ENCODE results near the gene PLXNB2.

PLXNB2 gene

GRCh38 chr22:50278956-50279619 is 28.4 kb downstream of the PLXNB2 start:
- ChIA-PET CTCF (interaction anchor here (0.5 to 1.6 kb wide), 2 partner anchors 47 to 468 kb away, joined by 3 to 8 read pairs; no protein-coding TSS in a partner anchor), POLR2A (interaction anchor here (0.9 to 1.0 kb wide), 2 partner anchors 27 to 29 kb away, joined by 3 to 4 read pairs; no protein-coding TSS in a partner anchor)
- Histone ChIP-seq H3K4me1 (ENCODE audit: control insufficient read depth, insufficient read depth, low read length) (no peaks in the 10 kb centered on the region), H3K9me3 (ENCODE audit: control insufficient read depth, insufficient read depth, low read depth, low read length) (no peaks in the 10 kb centered on the region), H3K27ac (ENCODE audit: extremely low read depth, low read depth, low read length) (no peak overlapping the region), H3K4me3 (ENCODE audit: low read depth, low read length) (no peak overlapping the region), H3K36me3 (ENCODE audit: control insufficient read depth in 2 of 2, insufficient read depth in 1 of 2, low read length in 2 of 2) (peaks cover 0 to 94% of the 10 kb centered on the region in 2 experiments; a peak in 2 of 3 replicates)
- TF ChIP-seq REPIN1 (tag by site-specific recombination; IDR thresholded peaks at IDR 0.05; ENCODE audit: low read depth) (no peak), ZNF692 (tag by site-specific recombination; IDR thresholded peaks at IDR 0.05) (peak; percentile 60), ZFHX2 (tag by site-specific recombination; conservative IDR thresholded peaks at IDR 0.05) (no peak), ZNF645 (tag by site-specific recombination; IDR thresholded peaks at IDR 0.05) (no peak), ZNF10 (tag by site-specific recombination; IDR thresholded peaks at IDR 0.05) (no peak), ZNF560 (tag by site-specific recombination; IDR thresholded peaks at IDR 0.05; ENCODE audit: borderline replicate concordance) (no peak), ZNF280D (tag by site-specific recombination; IDR thresholded peaks at IDR 0.05) (no peak), BCL11A (tag by site-specific recombination; IDR thresholded peaks at IDR 0.05; ENCODE audit: low read depth) (no peak), ZNF354C (tag by site-specific recombination; IDR thresholded peaks at IDR 0.05; ENCODE audit: borderline replicate concordance, low read depth) (no peak), ZFP69B (tag by site-specific recombination; IDR thresholded peaks at IDR 0.05) (peak; percentile 67; the same call in 1 of the 2 replicates), ZNF600 (tag by site-specific recombination; IDR thresholded peaks at IDR 0.05) (peak; percentile 51), PRDM4 (tag by site-specific recombination; IDR thresholded peaks at IDR 0.05) (no peak), TCF7L2 (IDR thresholded peaks at IDR 0.05; ENCODE audit: borderline replicate concordance, low read depth, low read length) (no peak)

- CTCF ChIA-PET, result interaction anchor here (0.6 to 1.6 kb wide), 2 partner anchors 39 to 48 kb away, joined by 4 to 8 read pairs; no protein-coding TSS in a partner anchor
- POLR2A ChIA-PET, result no interaction called here
- H3K9me3 ChIP-seq (ENCODE audit: control insufficient read depth, insufficient read depth, low read depth, low read length), result no peaks in the 10 kb centered on the region
- H3K27ac ChIP-seq (ENCODE audit: extremely low read depth, low read depth, low read length), result no peak overlapping the region
- H3K4me3 ChIP-seq (ENCODE audit: low read depth, low read length), result no peak overlapping the region
- H3K4me1 ChIP-seq (ENCODE audit: control insufficient read depth, insufficient read depth, low read length), result no peaks in the 10 kb centered on the region
- peaks cover 0 to 91% of the 10 kb centered on the region in 2 experiments; a peak in 2 of 3 replicates for H3K36me3 ChIP-seq (ENCODE audit: control insufficient read depth in 2 of 2, insufficient read depth in 1 of 2, low read length in 2 of 2)
- TF ChIP-seq ZNF585B (tag by site-specific recombination; IDR thresholded peaks at IDR 0.05) (no peak), ZEB2 (tag by site-specific recombination; IDR thresholded peaks at IDR 0.05) (no peak), PRDM1 (tag by site-specific recombination; IDR thresholded peaks at IDR 0.05) (no peak), ZFP3 (tag by site-specific recombination; IDR thresholded peaks at IDR 0.05; ENCODE audit: low read depth) (no peak), REPIN1 (tag by site-specific recombination; IDR thresholded peaks at IDR 0.05; ENCODE audit: low read depth) (no peak), ZNF26 (tag by site-specific recombination; IDR thresholded peaks at IDR 0.05) (no peak), ZNF621 (tag by site-specific recombination; IDR thresholded peaks at IDR 0.05) (no peak), GLIS2 (tag by site-specific recombination; IDR thresholded peaks at IDR 0.05) (no peak), PRDM4 (tag by site-specific recombination; IDR thresholded peaks at IDR 0.05) (no peak), ZNF175 (tag by site-specific recombination; IDR thresholded peaks at IDR 0.05) (no peak)
Measured at GRCh38 chr22:50278461-50278860, 29.0 kb downstream of the PLXNB2 start.

Measured in HEK293 (cell line).